ENCODE data around the gene ZAR1. TPM values are rescaled to one million over a fixed set of nuclear protein-coding genes. Genes with fewer than 3 reads are reported as not detected.
A peak's percentile ranks its signal among the peaks of the same experiment; 100 is the strongest.

The ZAR1 gene
- total and polyA plus RNA-seq, 4 experiments from 2014 or later: not detected

- POLR2A ChIA-PET (ENCODE audit: partially characterized antibody): interaction anchor here (0.8 kb wide), 1 partner anchor 16 kb away, joined by 3 read pairs; no protein-coding TSS in a partner anchor
- no peak for DNase-seq
- Mint-ChIP-seq H3K4me1 (peaks cover 5 to 9% (median 5%) of the 10 kb centered on the region in 4 donors), H3K27me3 (peaks cover 35% of the 10 kb centered on the region in 2 donors), H3K36me3 (no peaks in the 10 kb centered on the region), H3K27ac (no peak overlapping the region), H3K4me3 (peak overlapping the region in 7 of 8 donors; percentile 6 to 75 (median 61)), H3K9me3 (no peaks in the 10 kb centered on the region)
- Histone ChIP-seq H3K36me3 (ENCODE audit: insufficient read depth, low read length) (no peaks in the 10 kb centered on the region), H3K27me3 (ENCODE audit: insufficient read depth, low read length) (peaks cover 28% of the 10 kb centered on the region), H3K27ac (ENCODE audit: low read depth, low read length) (no peak overlapping the region), H3K4me1 (ENCODE audit: insufficient read depth, low read length) (peaks cover 9% of the 10 kb centered on the region), H3K4me3 (ENCODE audit: low read length in 2 of 2) (no peak overlapping the region), H3K9me3 (ENCODE audit: control insufficient read depth in 1 of 2, low read length in 2 of 2) (no peaks in the 10 kb centered on the region)
- CTCF ChIA-PET (ENCODE audit: partially characterized antibody): no interaction called here
- intact Hi-C loops (cut with micrococcal nuclease): no loop called here
These were observed 405 bp upstream of the ZAR1 start for GRCh38 chr4:48489683-48490011.

- H3K9me3 ChIP-seq (ENCODE audit: control insufficient read depth in 1 of 2, low read length in 2 of 2): no peaks in the 10 kb centered on the region
- Mint-ChIP-seq H3K4me3 (peak overlapping the region in 4 of 8 donors; percentile 17 to 43 (median 21)), H3K9me3 (no peaks in the 10 kb centered on the region), H3K27me3 (peaks cover 25 to 31% of the 10 kb centered on the region in 2 donors), H3K36me3 (no peaks in the 10 kb centered on the region), H3K4me1 (peaks cover 2 to 5% (median 3%) of the 10 kb centered on the region in 4 donors), H3K27ac (no peak overlapping the region)
- H3K27me3 ChIP-seq (ENCODE audit: insufficient read depth, low read length): peaks cover 22% of the 10 kb centered on the region
- CTCF ChIA-PET (ENCODE audit: partially characterized antibody): no interaction called here
- peak in 1 of 5 donors; percentile 27 for DNase-seq
- POLR2A ChIA-PET (ENCODE audit: partially characterized antibody): no interaction called here
- no peak overlapping the region for H3K27ac ChIP-seq (ENCODE audit: low read depth, low read length)
- no peaks in the 10 kb centered on the region for H3K36me3 ChIP-seq (ENCODE audit: insufficient read depth, low read length)
- H3K4me1 ChIP-seq (ENCODE audit: insufficient read depth, low read length): peaks cover 6% of the 10 kb centered on the region
- no peak overlapping the region for H3K4me3 ChIP-seq (ENCODE audit: low read length in 2 of 2)
- intact Hi-C loops (cut with micrococcal nuclease): no loop called here
These were observed 845 bp downstream of the ZAR1 start for GRCh38 chr4:48490680-48491513.

DNA sequence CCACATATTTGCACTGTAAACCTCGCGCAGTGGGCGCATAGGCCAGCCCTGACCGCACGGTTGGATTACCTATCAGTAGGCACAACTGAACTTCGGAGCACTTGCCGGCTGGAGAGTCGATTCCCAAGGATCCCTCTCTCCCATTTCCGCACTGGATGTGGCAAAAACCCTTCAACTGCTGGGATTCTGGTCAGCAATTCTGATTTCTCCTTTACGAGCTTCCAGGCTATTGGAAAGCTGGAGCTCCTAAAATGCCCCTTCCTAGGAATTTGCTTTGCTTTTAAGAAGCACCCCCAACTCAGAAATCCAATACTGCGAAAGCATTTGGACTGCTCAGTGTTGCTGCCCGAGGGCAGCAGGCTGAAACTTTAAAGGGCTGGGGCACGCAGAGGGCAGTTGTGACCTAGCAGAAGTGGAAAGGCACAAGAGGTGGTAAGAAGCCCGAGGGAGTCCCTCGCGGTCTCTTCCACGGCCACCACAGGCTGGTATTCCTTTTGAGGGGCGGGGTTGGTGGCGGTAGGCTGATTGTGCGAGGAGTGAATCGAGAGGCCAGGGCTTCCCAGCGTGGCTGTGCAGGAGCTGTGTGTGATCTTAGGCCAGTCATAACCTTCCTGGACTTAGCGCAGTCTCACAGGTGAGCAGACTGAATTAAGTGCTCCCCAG is 1.6 kb downstream of the ZAR1 start:
- Histone ChIP-seq H3K27me3 (ENCODE audit: insufficient read depth, low read length) (peaks cover 22% of the 10 kb centered on the region), H3K9me3 (ENCODE audit: control insufficient read depth in 1 of 2, low read length in 2 of 2) (no peaks in the 10 kb centered on the region), H3K4me3 (ENCODE audit: low read length in 2 of 2) (no peak overlapping the region), H3K36me3 (ENCODE audit: insufficient read depth, low read length) (no peaks in the 10 kb centered on the region), H3K4me1 (ENCODE audit: insufficient read depth, low read length) (peaks cover 6% of the 10 kb centered on the region), H3K27ac (ENCODE audit: low read depth, low read length) (no peak overlapping the region)
- POLR2A ChIA-PET (ENCODE audit: partially characterized antibody): no interaction called here
- Mint-ChIP-seq H3K27ac (no peak overlapping the region), H3K27me3 (peaks cover 25 to 31% of the 10 kb centered on the region in 2 donors), H3K4me1 (peaks cover 2 to 5% (median 3%) of the 10 kb centered on the region in 4 donors), H3K4me3 (peak overlapping the region in 6 of 8 donors; percentile 17 to 43 (median 28)), H3K36me3 (no peaks in the 10 kb centered on the region), H3K9me3 (no peaks in the 10 kb centered on the region)
- CTCF ChIA-PET (ENCODE audit: partially characterized antibody): no interaction called here
- no peak for DNase-seq
- intact Hi-C loops (cut with micrococcal nuclease): no loop called here

- Mint-ChIP-seq H3K36me3 (peaks cover under 1 to 4% of the 10 kb centered on the region in 2 donors), H3K4me1 (peaks cover 2 to 5% (median 3%) of the 10 kb centered on the region in 4 donors), H3K27me3 (peaks cover 16 to 18% of the 10 kb centered on the region in 2 donors), H3K4me3 (no peak overlapping the region), H3K9me3 (no peaks in the 10 kb centered on the region), H3K27ac (no peak overlapping the region)
- ChIA-PET CTCF (ENCODE audit: partially characterized antibody) (no interaction called here), POLR2A (ENCODE audit: partially characterized antibody) (no interaction called here)
- Histone ChIP-seq H3K9me3 (ENCODE audit: control insufficient read depth in 1 of 2, low read length in 2 of 2) (no peaks in the 10 kb centered on the region), H3K4me1 (ENCODE audit: insufficient read depth, low read length) (peaks cover 6% of the 10 kb centered on the region), H3K27me3 (ENCODE audit: insufficient read depth, low read length) (peaks cover 16% of the 10 kb centered on the region), H3K36me3 (ENCODE audit: insufficient read depth, low read length) (no peaks in the 10 kb centered on the region), H3K27ac (ENCODE audit: low read depth, low read length) (no peak overlapping the region), H3K4me3 (ENCODE audit: low read length in 2 of 2) (no peak overlapping the region)
- intact Hi-C loops (cut with micrococcal nuclease): no loop called here
- no peak for DNase-seq
These were observed 3.5 kb downstream of the ZAR1 start for GRCh38 chr4:48493452-48494100.

- H3K36me3 Mint-ChIP-seq: peaks cover 12 to 23% of the 10 kb centered on the region in 2 donors
- H3K36me3 ChIP-seq (ENCODE audit: insufficient read depth, low read length): peaks cover 7% of the 10 kb centered on the region
- H3K27ac ChIP-seq (ENCODE audit: low read depth, low read length): no peak overlapping the region
- no peak for DNase-seq
- intact Hi-C loops (cut with micrococcal nuclease): no loop called here
- ChIA-PET POLR2A (ENCODE audit: partially characterized antibody) (interaction anchor here (0.6 to 1.3 kb wide), 2 partner anchors 16 to 639 kb away, joined by 3 to 4 read pairs; no protein-coding TSS in a partner anchor), CTCF (ENCODE audit: partially characterized antibody) (no interaction called here)
- peaks cover 7% of the 10 kb centered on the region for H3K27me3 ChIP-seq (ENCODE audit: insufficient read depth, low read length)
- peak overlapping the region in 1 of 7 donors; percentile 1 for H3K27ac Mint-ChIP-seq
- H3K27me3 Mint-ChIP-seq: peaks cover 7 to 8% of the 10 kb centered on the region in 2 donors
- no peaks in the 10 kb centered on the region for H3K9me3 ChIP-seq (ENCODE audit: control insufficient read depth in 1 of 2, low read length in 2 of 2)
- no peak overlapping the region for H3K4me3 ChIP-seq (ENCODE audit: low read length in 2 of 2)
- peak overlapping the region in 1 of 8 donors; percentile 21 for H3K4me3 Mint-ChIP-seq
- no peaks in the 10 kb centered on the region for H3K4me1 ChIP-seq (ENCODE audit: insufficient read depth, low read length)
- H3K4me1 Mint-ChIP-seq: peaks cover 2 to 5% (median 4%) of the 10 kb centered on the region in 4 donors
- H3K9me3 Mint-ChIP-seq: peaks cover 0 to 2% (median 0%) of the 10 kb centered on the region in 8 donors
These were observed 5.9 kb downstream of the ZAR1 start for GRCh38 chr4:48495941-48496340.

DNA sequence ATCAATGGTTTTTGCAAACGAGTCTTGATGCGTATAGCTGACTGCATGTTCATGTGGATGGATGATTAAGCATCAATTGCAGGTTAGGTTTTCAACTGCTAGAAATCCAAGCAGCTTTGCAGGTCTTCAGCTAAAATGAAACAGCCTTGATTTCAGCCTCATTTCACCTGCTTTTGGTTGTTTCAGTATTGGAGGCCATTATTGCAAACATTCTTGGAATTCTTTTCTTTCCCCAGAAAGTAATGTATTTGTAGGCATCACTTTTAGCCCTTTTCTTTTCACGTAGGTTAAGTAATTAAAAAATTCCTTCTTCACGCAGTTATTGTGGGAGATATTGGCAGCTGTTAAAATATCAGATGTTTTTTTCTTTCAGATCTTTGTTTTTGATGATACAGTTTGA is 8.8 kb downstream of the ZAR1 start:
- H3K36me3 ChIP-seq (ENCODE audit: insufficient read depth, low read length): peaks cover 11% of the 10 kb centered on the region
- no peaks in the 10 kb centered on the region for H3K9me3 ChIP-seq (ENCODE audit: control insufficient read depth in 1 of 2, low read length in 2 of 2)
- no peak overlapping the region for H3K4me3 ChIP-seq (ENCODE audit: low read length in 2 of 2)
- no peak for DNase-seq
- peaks cover 0 to 4% (median 2%) of the 10 kb centered on the region in 4 donors for H3K4me1 Mint-ChIP-seq
- H3K27me3 ChIP-seq (ENCODE audit: insufficient read depth, low read length): no peaks in the 10 kb centered on the region
- no peak overlapping the region for H3K27ac ChIP-seq (ENCODE audit: low read depth, low read length)
- peaks cover 24 to 37% of the 10 kb centered on the region in 2 donors for H3K36me3 Mint-ChIP-seq
- no peak overlapping the region for H3K4me3 Mint-ChIP-seq
- intact Hi-C loops (cut with micrococcal nuclease): no loop called here
- no peaks in the 10 kb centered on the region for H3K4me1 ChIP-seq (ENCODE audit: insufficient read depth, low read length)
- peak overlapping the region in 2 of 7 donors; percentile 29 to 76 for H3K27ac Mint-ChIP-seq
- no peaks in the 10 kb centered on the region for H3K27me3 Mint-ChIP-seq
- ChIA-PET POLR2A (ENCODE audit: partially characterized antibody) (no interaction called here), CTCF (ENCODE audit: partially characterized antibody) (no interaction called here)
- H3K9me3 Mint-ChIP-seq: peaks cover 0 to 2% (median 0%) of the 10 kb centered on the region in 8 donors

DNA sequence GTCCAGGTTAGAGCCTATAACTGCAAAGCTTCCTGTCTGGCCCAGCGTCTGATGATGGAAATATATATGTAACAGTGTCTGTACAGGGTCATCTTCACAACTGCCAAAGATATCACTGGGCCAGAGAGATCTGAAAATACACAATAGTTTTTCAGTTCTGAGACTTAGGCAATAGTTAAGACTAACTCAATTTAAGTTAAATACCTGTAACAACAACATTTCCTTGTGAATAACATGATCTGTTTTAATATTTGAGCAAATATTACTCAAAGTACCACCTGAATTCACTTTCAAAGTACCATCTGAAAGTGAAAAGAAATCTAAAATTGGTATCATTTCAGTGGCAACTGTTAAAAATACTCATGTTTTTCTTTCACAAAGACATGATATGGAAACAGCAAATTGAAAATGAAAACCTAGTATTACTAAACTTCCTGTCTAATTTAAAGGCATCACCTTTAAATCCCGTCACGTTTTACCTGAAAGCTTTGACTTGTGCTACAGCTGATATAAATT is 9.6 kb downstream of the ZAR1 start:
- Mint-ChIP-seq H3K4me3 (no peak overlapping the region), H3K36me3 (peaks cover 29 to 41% of the 10 kb centered on the region in 2 donors), H3K27ac (peak overlapping the region in 1 of 7 donors; percentile 76), H3K9me3 (peaks cover 0 to 2% (median 0%) of the 10 kb centered on the region in 8 donors), H3K4me1 (peaks cover 0 to 4% (median 2%) of the 10 kb centered on the region in 4 donors), H3K27me3 (no peaks in the 10 kb centered on the region)
- no peak for DNase-seq
- H3K4me1 ChIP-seq (ENCODE audit: insufficient read depth, low read length): no peaks in the 10 kb centered on the region
- ChIA-PET CTCF (ENCODE audit: partially characterized antibody) (no interaction called here), POLR2A (ENCODE audit: partially characterized antibody) (no interaction called here)
- H3K27ac ChIP-seq (ENCODE audit: low read depth, low read length): no peak overlapping the region
- peaks cover 11% of the 10 kb centered on the region for H3K36me3 ChIP-seq (ENCODE audit: insufficient read depth, low read length)
- no peaks in the 10 kb centered on the region for H3K27me3 ChIP-seq (ENCODE audit: insufficient read depth, low read length)
- no peaks in the 10 kb centered on the region for H3K9me3 ChIP-seq (ENCODE audit: control insufficient read depth in 1 of 2, low read length in 2 of 2)
- H3K4me3 ChIP-seq (ENCODE audit: low read length in 2 of 2): no peak overlapping the region
- intact Hi-C loops (cut with micrococcal nuclease): no loop called here

All from CD4-positive, alpha-beta memory T cell (primary cell).